HepG2 (cell line): ENCODE data around the gene ZNF74. TPM values are rescaled to one million over a fixed set of nuclear protein-coding genes. Genes with fewer than 3 reads are reported as not detected.

ENCODE experiments used
- ATAC-seq: fragments of 200-7000 bp; cut with Tn5 transposase; 3 replicates; pipeline ENCODE4 v1.9.1; 2020; ENCODE audit warnings: mild to moderate bottlenecking, moderate library complexity
- BruUV-seq: library from RNA; stranded (reverse); fragments of 400-500 nt; replicated peaks from 2 replicates; lab custom pipeline; 2021; lab: Mats Ljungman, UMichigan
- CTCF ChIA-PET: fragments of 300-600 bp; formaldehyde crosslinking; extraction: SDS; loops from one replicate; lab custom pipeline; 2021; ENCODE audit warnings: low total read pairs, inconsistent platforms, low intra/inter-chr PET ratio; lab: Yijun Ruan, JAX
- POLR2A ChIA-PET: fragments of 350-600 bp; sonication (Branson Sonifier 250); formaldehyde crosslinking; loops from one replicate; lab custom pipeline; 2020; ENCODE audit warnings: antibody characterized with exemption, inconsistent platforms; lab: Yijun Ruan, JAX
- DNase-seq: peaks from one replicate; pipeline ENCODE4 v3.0.0-alpha.2; 2015; ENCODE audit warnings: low spot score
- FAIRE-seq: peaks from 3 replicates; lab custom pipeline; 2011; peaks lifted over from hg19 to GRCh38; lab: Jason Lieb, UNC
- H2AFZ ChIP-seq: one replicate; pipeline ENCODE4 v1.6.1; 2011; ENCODE audit warnings: low read length, inconsistent platforms
- H3K27ac ChIP-seq: fragments of 300-600 bp; 3 replicates; pipeline ENCODE4 v1.8.0; 2011; ENCODE audit warnings: mixed run types, mild to moderate bottlenecking, mixed read lengths, low read length, inconsistent platforms; ENCODE audit not compliant: insufficient read depth; ENCODE audit errors: extremely low read length
- H3K27me3 ChIP-seq, 2 experiments: fragments of 200-600 bp in 1 of 2; 2 replicates in 1 of 2; 3 replicates in 1 of 2; pipeline versions ENCODE4 v1.6.0 to v1.8.0; 2011; ENCODE audit warnings: low read length in 2 of 2, mild to moderate bottlenecking in 2 of 2, moderate library complexity in 2 of 2, inconsistent platforms in 1 of 2; ENCODE audit not compliant: insufficient read depth in 2 of 2, control insufficient read depth in 1 of 2
- H3K36me3 ChIP-seq, 2 experiments: fragments of 200-600 bp in 1 of 2; replicated peaks in 1 of 2; 2 replicates in 1 of 2; 3 replicates in 1 of 2; pipeline versions ENCODE4 v1.5.1 to v1.8.0; 2011; ENCODE audit warnings: low read length in 2 of 2, inconsistent platforms in 1 of 2; ENCODE audit not compliant: insufficient read depth in 2 of 2, control insufficient read depth in 1 of 2
- H3K4me1 ChIP-seq: 2 replicates; pipeline ENCODE4 v1.5.1; 2012; ENCODE audit warnings: low read length, inconsistent platforms; ENCODE audit not compliant: insufficient read depth
- H3K4me2 ChIP-seq: 2 replicates; pipeline ENCODE4 v1.6.0; 2011; ENCODE audit warnings: low read depth, low read length, inconsistent platforms
- H3K4me3 ChIP-seq, 3 experiments: fragments of 200-600 bp in 1 of 3; sonication (generic), shearing (Covaris generic) in 1 of 3; replicated peaks in 1 of 3; 2 replicates each; pipeline ENCODE4 v1.5.1; 2011 to 2016; ENCODE audit warnings: low read length in 3 of 3, inconsistent platforms in 2 of 3, low read depth in 2 of 3, mild to moderate bottlenecking in 2 of 3, control low read depth in 1 of 3, mixed read lengths in 1 of 3; ENCODE audit not compliant: insufficient read depth in 1 of 3
- H3K79me2 ChIP-seq: one replicate; pipeline ENCODE4 v1.6.1; 2011; ENCODE audit warnings: low read length, inconsistent platforms; ENCODE audit not compliant: insufficient read depth
- H3K9ac ChIP-seq: 2 replicates; pipeline ENCODE4 v1.6.0; 2011; ENCODE audit warnings: mild to moderate bottlenecking, low read depth, low read length, inconsistent platforms; ENCODE audit not compliant: insufficient read depth
- H3K9me3 ChIP-seq: 2 replicates; pipeline ENCODE4 v1.5.1; 2012; ENCODE audit warnings: mild to moderate bottlenecking, low read length
- H4K20me1 ChIP-seq: 2 replicates; pipeline ENCODE4 v1.6.0; 2011; ENCODE audit warnings: inconsistent platforms, mild to moderate bottlenecking, low read length, moderate library complexity; ENCODE audit not compliant: insufficient read depth
- FIP1L1 ChIP-seq: fragments of 200-400 bp; formaldehyde crosslinking; IDR thresholded peaks from 2 replicates; pipeline ENCODE4 v1.6.1; 2018; ENCODE audit warnings: low read depth, mild to moderate bottlenecking, low read length, moderate library complexity, borderline replicate concordance; ENCODE audit not compliant: insufficient read depth
- HNRNPL ChIP-seq: fragments of 200-400 bp; formaldehyde crosslinking; IDR thresholded peaks from 2 replicates; pipeline ENCODE4 v1.6.1; 2017; ENCODE audit warnings: mild to moderate bottlenecking, low read depth, low read length
- MTA3 ChIP-seq: sonication (generic); formaldehyde crosslinking; IDR thresholded peaks from 2 replicates; pipeline ENCODE4 v1.4.0; 2020; ENCODE audit warnings: missing genetic modification reagents
- RAD51 ChIP-seq: fragments of 450-650 bp; IDR thresholded peaks from 2 replicates; pipeline ENCODE4 v1.6.1; 2016; ENCODE audit warnings: borderline replicate concordance
- RBM22 ChIP-seq: fragments of 200-400 bp; formaldehyde crosslinking; optimal IDR thresholded peaks from 2 replicates; pipeline ENCODE3; 2017; ENCODE audit warnings: mild to moderate bottlenecking, low read length, moderate library complexity
- SUZ12 ChIP-seq: fragments of 150-350 bp; IDR thresholded peaks from 2 replicates; pipeline ENCODE4 v1.6.1; 2014; ENCODE audit warnings: low read depth, low read length
- TBX2 ChIP-seq: sonication (generic); formaldehyde crosslinking; IDR thresholded peaks from 2 replicates; pipeline ENCODE4 v1.5.0; 2020; ENCODE audit warnings: missing genetic modification reagents, mild to moderate bottlenecking, borderline replicate concordance
- ZBTB40 ChIP-seq, 2 experiments: fragments of 450-650 bp in 1 of 2; sonication (generic) in 1 of 2; formaldehyde crosslinking in 1 of 2; IDR thresholded peaks; 2 replicates each; pipeline versions ENCODE4 v1.6.1 to v1.8.0; 2016 to 2022; ENCODE audit warnings: antibody characterized with exemption in 1 of 2, mild to moderate bottlenecking in 1 of 2, missing genetic modification reagents in 1 of 2
- ZNF570 ChIP-seq: sonication (generic); formaldehyde crosslinking; IDR thresholded peaks from 2 replicates; pipeline ENCODE4 v1.4.0; 2020; ENCODE audit warnings: mild to moderate bottlenecking, missing genetic modification reagents, borderline replicate concordance
- ZZZ3 ChIP-seq: sonication (generic); formaldehyde crosslinking; IDR thresholded peaks from 2 replicates; pipeline ENCODE4 v1.4.0; 2020; ENCODE audit warnings: missing genetic modification reagents, mild to moderate bottlenecking, borderline replicate concordance
- WGBS: methylation state at CpG from one replicate; pipeline ENCODE4 v1.1.6; 2017; ENCODE audit warnings: low lambda C conversion rate; 5-methylcytosine and 5-hydroxymethylcytosine counted together
- in situ Hi-C: cut with HindIII; loops from 2 replicates; pipeline ENCODE4 v1.10.0; 2017; ENCODE audit warnings: low pct_unique_long_range_greater_than_20kb; ENCODE audit not compliant: extremely low pct_ligation_motif_present
- intact Hi-C: fragments of 100-400 bp; cut with micrococcal nuclease; formaldehyde crosslinking; loops from one replicate; pipeline ENCODE4 v1.10.0; 2022; ENCODE audit not compliant: unreplicated experiment
- polyA plus RNA-seq, 8 experiments: library from polyadenylated mRNA; depleted of rRNA in 3 of 8; stranded (reverse) in 7 of 8; unstranded in 1 of 8; fragments of >200 nt; fragmentation: Illumina TruSeq in 4 of 8; extraction: Trizol in 4 of 8; gene quantifications; 2 replicates each; pipeline versions ENCODE4 v1.2.1 to v1.2.3, GENCODE V29; 2011 to 2016; ENCODE audit warnings: low read depth in 4 of 8, missing spikeins in 1 of 8, mixed read lengths in 1 of 8; ENCODE audit not compliant: insufficient read depth in 1 of 8
- total RNA-seq, 5 experiments: library from RNA; depleted of rRNA; stranded (reverse); fragments of >200 nt; fragmentation: Illumina TruSeq; extraction: Trizol; gene quantifications; 2 replicates each; pipeline ENCODE4 v1.2.3, GENCODE V29; 2016; ENCODE audit warnings: low read depth in 1 of 5
- TF ChIP-seq, protein P1 (sequence below): sonication (generic); formaldehyde crosslinking; IDR thresholded peaks from 2 replicates; pipeline ENCODE4 v1.4.0; 2020; ENCODE audit warnings: mild to moderate bottlenecking, low read depth, missing genetic modification reagents

Gene ZNF74
- total and polyA plus RNA-seq, 2 of the 13 experiments (the other 11 are each of a cell fraction or from before 2014, with no cell fraction given) = 6.3 to 9.1 TPM

DNA sequence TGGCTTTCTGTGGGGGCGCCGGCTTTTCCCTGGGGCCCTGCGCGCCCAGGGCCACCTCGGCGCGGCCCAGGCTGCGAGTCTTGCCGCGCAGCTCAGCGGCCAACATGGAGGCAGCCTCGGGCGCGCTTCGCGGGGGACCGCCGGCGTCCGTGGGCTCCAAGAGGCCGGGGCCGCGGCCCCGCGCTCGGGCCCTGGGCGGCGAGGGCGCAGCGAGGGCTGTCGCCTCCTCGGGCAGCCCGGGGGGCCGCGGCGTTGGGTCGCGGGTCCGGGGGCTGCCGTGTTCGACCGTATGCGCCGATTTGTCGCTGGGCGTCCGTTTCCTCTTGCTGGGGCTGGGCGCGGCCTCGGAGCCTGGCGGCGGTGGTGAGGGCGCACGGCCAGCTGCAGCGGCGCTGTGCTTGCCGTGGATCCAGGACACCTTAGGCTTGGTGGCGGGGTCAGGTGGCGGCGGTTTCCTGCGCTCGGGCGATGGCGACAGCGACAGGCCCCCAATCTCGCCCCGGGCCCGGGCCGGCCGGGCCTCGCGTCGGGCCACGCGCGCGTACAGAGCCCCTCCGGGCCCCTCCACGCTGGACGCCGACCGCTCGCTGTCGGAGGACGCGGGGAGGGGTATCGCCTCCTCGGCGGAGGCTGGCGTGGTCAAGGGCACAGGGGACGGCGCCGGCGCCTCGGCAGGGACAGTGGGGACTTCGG, 31.8 kb downstream of the ZNF74 start:
- no peak for FAIRE-seq
- WGBS = 99% methylated on average over 48 of the region's 96 CpGs
- POLR2A ChIA-PET = no interaction called here
- Histone ChIP-seq H3K4me1 (peaks cover 29% of the 10 kb centered on the region), H3K4me2 (no peak overlapping the region), H4K20me1 (no peaks in the 10 kb centered on the region), H3K36me3 (peaks cover 9 to 13% of the 10 kb centered on the region in 2 experiments; a peak in 4 of 5 replicates), H2AFZ (no peak overlapping the region), H3K79me2 (no peaks in the 10 kb centered on the region), H3K9ac (no peak overlapping the region), H3K27ac (no peak overlapping the region), H3K9me3 (no peaks in the 10 kb centered on the region), H3K4me3 (no peak overlapping the region), H3K27me3 (no peaks in the 10 kb centered on the region)
- intact Hi-C loops = loop anchor here (10.0 kb wide), 1 partner anchor 69 kb away; the partner anchor contains the start of gene KLHL22
- in situ Hi-C loops = no loop called here
- ATAC-seq = no peak
- DNase-seq = no peak
- CTCF ChIA-PET = no interaction called here
- no TSS peak for BruUV-seq
- TF ChIP-seq RAD51 (no peak), ZZZ3 (CRISPR knock-in tag) (no peak), RBM22 (no peak), SUZ12 (no peak), HNRNPL (no peak), ZBTB40 (IDR thresholded peaks at IDR 0.05) (no peak), ZBTB40 (CRISPR knock-in tag; IDR thresholded peaks at IDR 0.05) (no peak), MTA3 (no peak), ZNF570 (no peak), TBX2 (CRISPR knock-in tag) (no peak), FIP1L1 (no peak)
- TF ChIP-seq, protein P1, sequence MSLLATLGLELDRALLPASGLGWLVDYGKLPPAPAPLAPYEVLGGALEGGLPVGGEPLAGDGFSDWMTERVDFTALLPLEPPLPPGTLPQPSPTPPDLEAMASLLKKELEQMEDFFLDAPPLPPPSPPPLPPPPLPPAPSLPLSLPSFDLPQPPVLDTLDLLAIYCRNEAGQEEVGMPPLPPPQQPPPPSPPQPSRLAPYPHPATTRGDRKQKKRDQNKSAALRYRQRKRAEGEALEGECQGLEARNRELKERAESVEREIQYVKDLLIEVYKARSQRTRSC (CRISPR knock-in tag) = no peak
